Measurements from ENCODE around the gene TBL1Y. TPM values are rescaled to one million over a fixed set of nuclear protein-coding genes. Genes with fewer than 3 reads are reported as not detected.

TBL1Y gene
- total RNA-seq, 1 experiment from 2014 or later: not detected

- POLR2A ChIA-PET: no interaction called here
- no peak for TF ChIP-seq RAD21 (IDR thresholded peaks at IDR 0.05; ENCODE audit: low read depth)
- TF ChIP-seq SP1 (IDR thresholded peaks at IDR 0.05; ENCODE audit: low read depth): no peak
Observed at GRCh38 chrY:6935497-6935896, 25.0 kb downstream of the TBL1Y start.

GRCh38 chrY:6947695-6948094 is 37.2 kb downstream of the TBL1Y start:
- no peaks in the 10 kb centered on the region for H3K79me2 ChIP-seq (ENCODE audit: insufficient read depth, low read length)
- no peak overlapping the region for H3K4me2 ChIP-seq (ENCODE audit: low read length)
- intact Hi-C loops (cut with micrococcal nuclease): no loop called here
- no peak overlapping the region for H3K9ac ChIP-seq (ENCODE audit: low read length)
- no peak overlapping the region for H3K4me3 ChIP-seq (replicated peaks in 1 of 2; ENCODE audit: low read depth in 1 of 2, low read length in 2 of 2)
- BruUV-seq (replicated peaks): no TSS peak
- CTCF ChIA-PET: no interaction called here
- no peaks in the 10 kb centered on the region for H3K36me3 ChIP-seq (ENCODE audit: control insufficient read depth in 1 of 2, insufficient read depth in 2 of 2, low read length in 2 of 2)
- DNase-seq (ENCODE audit: low read depth, low spot score): no peak
- H2AFZ ChIP-seq (ENCODE audit: low read depth, low read length, poor library complexity, severe bottlenecking): no peak overlapping the region
- RAD21 ChIA-PET (ENCODE audit: low non-redundant PET in 1 of 2, low total read pairs in 2 of 2, uncharacterized antibody in 2 of 2, unreplicated experiment in 2 of 2): no interaction called here
- POLR2A ChIA-PET: no interaction called here
- H3K4me1 ChIP-seq (ENCODE audit: control insufficient read depth in 1 of 2, insufficient read depth in 2 of 2, low read length in 2 of 2): no peaks in the 10 kb centered on the region
- no peak overlapping the region for H3K27ac ChIP-seq (ENCODE audit: low read depth, low read length)
- H3K9me3 ChIP-seq (ENCODE audit: control insufficient read depth in 1 of 2, insufficient read depth in 1 of 2, low read depth in 1 of 2, low read length in 2 of 2): no peaks in the 10 kb centered on the region
- no peaks in the 10 kb centered on the region for H4K20me1 ChIP-seq (ENCODE audit: insufficient read depth)
- ATAC-seq: no peak
- no peaks in the 10 kb centered on the region for H3K9me2 ChIP-seq (ENCODE audit: insufficient read depth)
- H3K27me3 ChIP-seq (ENCODE audit: insufficient read depth, low read length): no peaks in the 10 kb centered on the region
- no peak for TF ChIP-seq ELF1 (IDR thresholded peaks at IDR 0.05; ENCODE audit: borderline replicate concordance, low read depth)
- no peak for TF ChIP-seq ATF3 (IDR thresholded peaks at IDR 0.05)
- TF ChIP-seq RAD21 (IDR thresholded peaks at IDR 0.05; ENCODE audit: low read depth): no peak
- TF ChIP-seq EZH2phosphoT487 (IDR thresholded peaks at IDR 0.05; ENCODE audit: borderline replicate concordance): no peak
- TF ChIP-seq EZH2 (IDR thresholded peaks at IDR 0.05): no peak
- no peak for TF ChIP-seq JUND (IDR thresholded peaks at IDR 0.05)
- TF ChIP-seq ZFX (IDR thresholded peaks at IDR 0.05): no peak
- no peak for TF ChIP-seq CEBPB (IDR thresholded peaks at IDR 0.05; ENCODE audit: low read depth)
- TF ChIP-seq CTCF (IDR thresholded peaks at IDR 0.05 in 2 of 3, conservative IDR thresholded peaks at IDR 0.05 in 1 of 3; ENCODE audit: borderline replicate concordance in 1 of 3, insufficient read depth in 1 of 3, low read depth in 2 of 3, low read length in 2 of 3): no peak
- TF ChIP-seq EGR1 (IDR thresholded peaks at IDR 0.05; ENCODE audit: low read depth): no peak
- TF ChIP-seq TCF7L2 (IDR thresholded peaks at IDR 0.05; ENCODE audit: borderline replicate concordance, extremely low read depth, insufficient read depth, insufficient read length): no peak
- no peak for TF ChIP-seq SIN3A (IDR thresholded peaks at IDR 0.05; ENCODE audit: low read depth)
- no peak for TF ChIP-seq REST (IDR thresholded peaks at IDR 0.05; ENCODE audit: low read depth)

More at GRCh38 chrY:6935497-6935896, 25.0 kb downstream of the TBL1Y start:
- no peak overlapping the region for H2AFZ ChIP-seq (ENCODE audit: low read depth, low read length, poor library complexity, severe bottlenecking)
- no peak for ATAC-seq
- H3K9me2 ChIP-seq (ENCODE audit: insufficient read depth): no peaks in the 10 kb centered on the region
- no peaks in the 10 kb centered on the region for H3K79me2 ChIP-seq (ENCODE audit: insufficient read depth, low read length)
- no peaks in the 10 kb centered on the region for H3K4me1 ChIP-seq (ENCODE audit: control insufficient read depth in 1 of 2, insufficient read depth in 2 of 2, low read length in 2 of 2)
- no peaks in the 10 kb centered on the region for H3K9me3 ChIP-seq (ENCODE audit: control insufficient read depth in 1 of 2, insufficient read depth in 1 of 2, low read depth in 1 of 2, low read length in 2 of 2)
- intact Hi-C loops (cut with micrococcal nuclease): no loop called here
- RAD21 ChIA-PET (ENCODE audit: low non-redundant PET in 1 of 2, low total read pairs in 2 of 2, uncharacterized antibody in 2 of 2, unreplicated experiment in 2 of 2): no interaction called here
- CTCF ChIA-PET: no interaction called here
- H4K20me1 ChIP-seq (ENCODE audit: insufficient read depth): no peaks in the 10 kb centered on the region
- no peak overlapping the region for H3K4me2 ChIP-seq (ENCODE audit: low read length)
- no peak overlapping the region for H3K9ac ChIP-seq (ENCODE audit: low read length)
- no peak for DNase-seq (ENCODE audit: low read depth, low spot score)
- H3K36me3 ChIP-seq (ENCODE audit: control insufficient read depth in 1 of 2, insufficient read depth in 2 of 2, low read length in 2 of 2): no peaks in the 10 kb centered on the region
- H3K27me3 ChIP-seq (ENCODE audit: insufficient read depth, low read length): no peaks in the 10 kb centered on the region
- BruUV-seq (replicated peaks): no TSS peak
- H3K27ac ChIP-seq (ENCODE audit: low read depth, low read length): no peak overlapping the region
- H3K4me3 ChIP-seq (replicated peaks in 1 of 2; ENCODE audit: low read depth in 1 of 2, low read length in 2 of 2): no peak overlapping the region
